K562 (cell line): Measurements from ENCODE around the gene RPAIN. TPM values are rescaled to one million over a fixed set of nuclear protein-coding genes. Genes with fewer than 3 reads are reported as not detected.

ENCODE experiments used
- ATF1 ChIP-seq, 2 experiments: fragments of 450-650 bp in 1 of 2; IDR thresholded peaks; 2 replicates each; pipeline ENCODE4 v1.6.1; 2016; ENCODE audit warnings: missing compliant biosample characterization in 1 of 2, missing genetic modification characterization in 1 of 2
- BCOR ChIP-seq: fragments of 450-650 bp; IDR thresholded peaks from 2 replicates; pipeline ENCODE4 v1.6.1; 2016
- BDP1 ChIP-seq: IDR thresholded peaks from 3 replicates; pipeline ENCODE4 v1.6.1; 2011; ENCODE audit not compliant: insufficient read length, insufficient read depth
- CAMTA2 ChIP-seq: fragments of 250-450 bp; sonication (Bioruptor Pico); conservative IDR thresholded peaks from 2 replicates; pipeline ENCODE4 v1.5.1; 2022
- CXXC5 ChIP-seq: fragments of 250-450 bp; sonication (Bioruptor Pico); IDR thresholded peaks from 2 replicates; pipeline ENCODE4 v1.8.0; 2022; ENCODE audit warnings: inconsistent platforms, mild to moderate bottlenecking, moderate library complexity
- ELF2 ChIP-seq: fragments of 250-450 bp; sonication (Bioruptor Pico); IDR thresholded peaks from 2 replicates; pipeline ENCODE4 v1.5.0; 2021; ENCODE audit warnings: mild to moderate bottlenecking
- ESRRA ChIP-seq: fragments of 450-650 bp; IDR thresholded peaks from 2 replicates; pipeline ENCODE4 v1.6.1; 2014; ENCODE audit warnings: low read depth, mild to moderate bottlenecking, moderate library complexity, borderline replicate concordance
- ETV1 ChIP-seq: fragments of 450-650 bp; conservative IDR thresholded peaks from 2 replicates; pipeline ENCODE4 v1.6.1; 2016; ENCODE audit warnings: missing genetic modification characterization, control low read depth, low read depth, missing compliant biosample characterization
- GABPA ChIP-seq: fragments of 200-800 bp; sonication (Bioruptor generic); conservative IDR thresholded peaks from 2 replicates; pipeline ENCODE4 v1.6.1; 2016; ENCODE audit warnings: low read depth, missing genetic modification characterization, missing compliant biosample characterization
- GATA2 ChIP-seq: sonication (generic); formaldehyde crosslinking; IDR thresholded peaks from 2 replicates; pipeline ENCODE4 v1.4.0; 2020; ENCODE audit warnings: mild to moderate bottlenecking, missing genetic modification reagents
- HSF4 ChIP-seq: fragments of 250-450 bp; sonication (Bioruptor Pico); IDR thresholded peaks from 2 replicates; pipeline ENCODE4 v2.1.2; 2022; ENCODE audit warnings: mild to moderate bottlenecking, moderate library complexity, borderline replicate concordance
- LCOR ChIP-seq: sonication (generic); formaldehyde crosslinking; IDR thresholded peaks from 2 replicates; pipeline ENCODE4 v1.8.0; 2022; ENCODE audit warnings: mild to moderate bottlenecking, missing genetic modification reagents
- NFE2 ChIP-seq: IDR thresholded peaks from 2 replicates; pipeline ENCODE4 v1.6.1; 2014; ENCODE audit warnings: antibody characterized with exemption, low read depth
- NR2C1 ChIP-seq, 2 experiments: fragments of 450-650 bp; IDR thresholded peaks; 2 replicates each; pipeline ENCODE4 v1.6.1; 2017; ENCODE audit warnings: mild to moderate bottlenecking in 2 of 2, antibody characterized with exemption in 1 of 2, inconsistent platforms in 1 of 2, missing compliant biosample characterization in 1 of 2, missing genetic modification characterization in 1 of 2
- NRF1 ChIP-seq, 2 experiments: fragments of 450-650 bp; IDR thresholded peaks in 1 of 2; conservative IDR thresholded peaks in 1 of 2; 2 replicates each; pipeline ENCODE4 v1.6.1; 2014; ENCODE audit warnings: mild to moderate bottlenecking in 2 of 2
- PATZ1 ChIP-seq: fragments of 250-450 bp; sonication (Bioruptor Pico); IDR thresholded peaks from 2 replicates; pipeline ENCODE4 v1.5.0; 2020; ENCODE audit warnings: mild to moderate bottlenecking, borderline replicate concordance
- RBBP5 ChIP-seq: fragments of 200-600 bp; sonication (generic); IDR thresholded peaks from 2 replicates; pipeline ENCODE4 v1.6.1; 2012; ENCODE audit warnings: borderline replicate concordance, mild to moderate bottlenecking, low read length, control low read depth, inconsistent platforms; ENCODE audit not compliant: insufficient read depth, poor library complexity, severe bottlenecking
- RFX7 ChIP-seq: fragments of 250-450 bp; sonication (Bioruptor Pico); IDR thresholded peaks from 2 replicates; pipeline ENCODE4 v1.5.1; 2021; ENCODE audit warnings: mild to moderate bottlenecking
- SIN3A ChIP-seq, 2 experiments: fragments of 150-350 bp in 1 of 2; IDR thresholded peaks; 2 replicates each; pipeline ENCODE4 v1.6.1; 2011 to 2016; ENCODE audit warnings: borderline replicate concordance in 2 of 2, low read depth in 2 of 2, low read length in 2 of 2, mild to moderate bottlenecking in 2 of 2, moderate library complexity in 2 of 2; ENCODE audit not compliant: control insufficient read depth in 1 of 2
- ZBTB7A ChIP-seq: IDR thresholded peaks from 2 replicates; pipeline ENCODE4 v1.6.1; 2011; ENCODE audit warnings: low read depth, mild to moderate bottlenecking, low read length, moderate library complexity, borderline replicate concordance; ENCODE audit not compliant: control insufficient read depth
- polyA plus RNA-seq, 8 experiments: library from polyadenylated mRNA; depleted of rRNA in 4 of 8; stranded (reverse) in 5 of 8; unstranded in 3 of 8; fragments of >200 nt; fragmentation: Nextera tagmentation in 2 of 8; fragmentation: Illumina TruSeq in 1 of 8; extraction: Ambion mirVana in 2 of 8; extraction: Trizol in 1 of 8; gene quantifications; 2 replicates each; pipeline versions ENCODE4 v1.2.1 to v1.2.3, GENCODE V29; 2011 to 2014; ENCODE audit warnings: inconsistent platforms in 1 of 8, missing spikeins in 1 of 8
- total RNA-seq, 7 experiments: library from RNA; depleted of rRNA in 6 of 7; stranded (reverse); fragments of >200 nt in 6 of 7; fragmentation: Illumina TruSeq in 2 of 7; extraction: Trizol in 2 of 7; gene quantifications; 2 replicates each; pipeline versions ENCODE4 v1.2.1 to v1.2.3, GENCODE V29; 2011 to 2021; ENCODE audit warnings: low replicate concordance in 1 of 7
- TF ChIP-seq, protein P1 (sequence below), 3 experiments: fragments of 200-800 bp in 1 of 3; fragments of 250-450 bp in 1 of 3; fragments of 450-650 bp in 1 of 3; sonication (Bioruptor Pico) in 1 of 3; sonication (Bioruptor generic) in 1 of 3; formaldehyde crosslinking in 1 of 3; IDR thresholded peaks; 2 replicates each; pipeline versions ENCODE4 v1.6.1 to v1.8.0; 2016 to 2022; ENCODE audit warnings: mild to moderate bottlenecking in 2 of 3, missing genetic modification characterization in 2 of 3, missing compliant biosample characterization in 1 of 3, moderate library complexity in 1 of 3

The RPAIN gene
- total and polyA plus RNA-seq, 9 of the 15 experiments (the other 6 are each of a cell fraction or from before 2014, with no cell fraction given) = 27.3 to 63.7 (median 38.5) TPM

- TF ChIP-seq RBBP5 (peak; percentile 91), NRF1 (conservative IDR thresholded peaks at IDR 0.05 in 1 of 2, IDR thresholded peaks at IDR 0.05 in 1 of 2) (peak; percentile 43 to 57; a peak in 3 of 4 replicates), GATA2 (CRISPR knock-in tag) (no peak), ETV1 (0 out of 2 replicates have a peak, but pooled peaks have one; percentile 18), ELF2 (no peak), GABPA (peak; percentile 70), ZBTB7A (peak; percentile 98), NFE2 (no peak), RFX7 (no peak), PATZ1 (no peak), ATF1 (CRISPR knock-in tag; IDR thresholded peaks at IDR 0.05) (no peak), ATF1 (tag; IDR thresholded peaks at IDR 0.05) (peak; percentile 81), CAMTA2 (CRISPR knock-in tag) (no peak), HSF4 (CRISPR knock-in tag) (no peak), BDP1 (no peak), CXXC5 (CRISPR knock-in tag) (peak; percentile 46; the same call in 1 of the 2 replicates), ESRRA (no peak), LCOR (0 out of 2 replicates have a peak, but pooled peaks have one; percentile 10), BCOR (no peak), SIN3A (IDR thresholded peaks at IDR 0.05; ENCODE audit: borderline replicate concordance in 2 of 2, control insufficient read depth in 1 of 2, low read depth in 2 of 2, low read length in 2 of 2) (peak; percentile 53 to 78; a peak in 2 of 4 replicates), NR2C1 (IDR thresholded peaks at IDR 0.05) (peak; percentile 41), NR2C1 (tag; IDR thresholded peaks at IDR 0.05) (peak; percentile 25; the same call in 1 of the 2 replicates)
- TF ChIP-seq, protein P1, sequence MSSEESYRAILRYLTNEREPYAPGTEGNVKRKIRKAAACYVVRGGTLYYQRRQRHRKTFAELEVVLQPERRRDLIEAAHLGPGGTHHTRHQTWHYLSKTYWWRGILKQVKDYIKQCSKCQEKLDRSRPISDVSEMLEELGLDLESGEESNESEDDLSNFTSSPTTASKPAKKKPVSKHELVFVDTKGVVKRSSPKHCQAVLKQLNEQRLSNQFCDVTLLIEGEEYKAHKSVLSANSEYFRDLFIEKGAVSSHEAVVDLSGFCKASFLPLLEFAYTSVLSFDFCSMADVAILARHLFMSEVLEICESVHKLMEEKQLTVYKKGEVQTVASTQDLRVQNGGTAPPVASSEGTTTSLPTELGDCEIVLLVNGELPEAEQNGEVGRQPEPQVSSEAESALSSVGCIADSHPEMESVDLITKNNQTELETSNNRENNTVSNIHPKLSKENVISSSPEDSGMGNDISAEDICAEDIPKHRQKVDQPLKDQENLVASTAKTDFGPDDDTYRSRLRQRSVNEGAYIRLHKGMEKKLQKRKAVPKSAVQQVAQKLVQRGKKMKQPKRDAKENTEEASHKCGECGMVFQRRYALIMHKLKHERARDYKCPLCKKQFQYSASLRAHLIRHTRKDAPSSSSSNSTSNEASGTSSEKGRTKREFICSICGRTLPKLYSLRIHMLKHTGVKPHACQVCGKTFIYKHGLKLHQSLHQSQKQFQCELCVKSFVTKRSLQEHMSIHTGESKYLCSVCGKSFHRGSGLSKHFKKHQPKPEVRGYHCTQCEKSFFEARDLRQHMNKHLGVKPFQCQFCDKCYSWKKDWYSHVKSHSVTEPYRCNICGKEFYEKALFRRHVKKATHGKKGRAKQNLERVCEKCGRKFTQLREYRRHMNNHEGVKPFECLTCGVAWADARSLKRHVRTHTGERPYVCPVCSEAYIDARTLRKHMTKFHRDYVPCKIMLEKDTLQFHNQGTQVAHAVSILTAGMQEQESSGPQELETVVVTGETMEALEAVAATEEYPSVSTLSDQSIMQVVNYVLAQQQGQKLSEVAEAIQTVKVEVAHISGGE (CRISPR knock-in tag; IDR thresholded peaks at IDR 0.05) = peak; percentile 53 to 84 (median 60); a peak in 5 of 6 replicates
These were observed 525 bp upstream of the RPAIN start, which contains the start of gene NUP88 (continued) for GRCh38 chr17:5419356-5419958.
